Tibial nerve (tissue), 4 donors: ENCODE measurements around the gene MEGF10.

Experiments used
- EP300 ChIP-seq, 2 donors: sonication (generic); formaldehyde crosslinking; IDR thresholded peaks; one replicate each; pipeline ENCODE4 v1.6.1; 2017; ENCODE audit warnings: antibody characterized with exemption in 2 of 2, mild to moderate bottlenecking in 1 of 2
- POLR2A ChIP-seq, 2 donors: fragments of 450-650 bp; IDR thresholded peaks; one replicate each; pipeline ENCODE4 v1.6.1; 2017; ENCODE audit warnings: antibody characterized with exemption in 2 of 2, mild to moderate bottlenecking in 2 of 2, moderate library complexity in 2 of 2
- TF ChIP-seq, protein P1 (sequence below), 5 experiments: fragments of 200-600 bp in 3 of 5; fragments of 450-650 bp in 2 of 5; sonication (generic) in 3 of 5; IDR thresholded peaks; one replicate each; pipeline ENCODE4 v1.5.1; 2016 to 2019; ENCODE audit warnings: antibody characterized with exemption in 5 of 5, mild to moderate bottlenecking in 3 of 5, moderate library complexity in 2 of 5

DNA sequence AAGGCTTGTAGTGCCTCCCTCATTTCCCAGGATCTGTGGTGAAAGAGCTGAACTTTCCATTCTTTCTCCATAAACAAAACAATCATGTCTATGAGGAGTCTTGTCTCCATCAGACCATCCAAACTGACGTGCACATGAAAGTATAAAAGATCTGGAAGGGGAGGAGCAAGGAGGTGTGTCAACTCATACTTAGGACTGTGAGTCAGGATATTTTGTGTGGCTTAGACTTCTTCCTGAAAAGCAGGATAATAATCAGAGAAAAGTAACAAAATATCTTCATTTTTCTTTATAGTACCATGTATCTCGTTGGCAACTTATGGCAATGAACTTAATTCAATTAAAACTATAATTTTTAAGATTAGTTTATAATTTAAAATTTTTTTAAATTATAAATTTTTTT lies 130.9 kb downstream of the MEGF10 start:
- TF ChIP-seq, protein P1, sequence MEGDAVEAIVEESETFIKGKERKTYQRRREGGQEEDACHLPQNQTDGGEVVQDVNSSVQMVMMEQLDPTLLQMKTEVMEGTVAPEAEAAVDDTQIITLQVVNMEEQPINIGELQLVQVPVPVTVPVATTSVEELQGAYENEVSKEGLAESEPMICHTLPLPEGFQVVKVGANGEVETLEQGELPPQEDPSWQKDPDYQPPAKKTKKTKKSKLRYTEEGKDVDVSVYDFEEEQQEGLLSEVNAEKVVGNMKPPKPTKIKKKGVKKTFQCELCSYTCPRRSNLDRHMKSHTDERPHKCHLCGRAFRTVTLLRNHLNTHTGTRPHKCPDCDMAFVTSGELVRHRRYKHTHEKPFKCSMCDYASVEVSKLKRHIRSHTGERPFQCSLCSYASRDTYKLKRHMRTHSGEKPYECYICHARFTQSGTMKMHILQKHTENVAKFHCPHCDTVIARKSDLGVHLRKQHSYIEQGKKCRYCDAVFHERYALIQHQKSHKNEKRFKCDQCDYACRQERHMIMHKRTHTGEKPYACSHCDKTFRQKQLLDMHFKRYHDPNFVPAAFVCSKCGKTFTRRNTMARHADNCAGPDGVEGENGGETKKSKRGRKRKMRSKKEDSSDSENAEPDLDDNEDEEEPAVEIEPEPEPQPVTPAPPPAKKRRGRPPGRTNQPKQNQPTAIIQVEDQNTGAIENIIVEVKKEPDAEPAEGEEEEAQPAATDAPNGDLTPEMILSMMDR (IDR thresholded peaks at IDR 0.05) = no peak
- no peak for TF ChIP-seq EP300 (IDR thresholded peaks at IDR 0.05)
- TF ChIP-seq POLR2A (IDR thresholded peaks at IDR 0.05) = no peak
